ENCODE measurements around the gene ST8SIA1. TPM values are rescaled to one million over a fixed set of nuclear protein-coding genes. Genes with fewer than 3 reads are reported as not detected.

ST8SIA1 gene
- total and polyA plus RNA-seq, 2 of the 4 experiments (the other 2 are of a cell fraction), result not detected

DNA sequence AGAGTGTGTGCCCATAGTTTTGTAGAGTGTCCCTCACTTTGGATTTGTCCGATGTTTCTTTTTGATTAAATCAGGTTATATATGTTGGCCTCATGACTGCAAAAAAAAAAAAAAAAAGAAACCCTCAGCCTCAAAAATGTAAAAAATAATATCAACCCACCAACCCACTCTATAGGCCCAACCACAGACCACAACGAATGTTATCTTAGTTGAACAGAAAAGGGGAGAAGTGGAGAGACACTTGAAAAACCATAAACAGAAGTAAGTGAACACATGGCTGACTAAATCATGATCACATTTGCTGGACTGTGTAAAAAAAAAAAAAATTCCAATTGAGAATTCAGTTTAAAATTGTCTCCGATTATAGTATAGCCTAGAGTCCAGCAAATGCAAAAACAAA, 45.5 kb upstream of the ST8SIA1 start (continued):
- no peak for TF ChIP-seq CTCF (conservative IDR thresholded peaks at IDR 0.05; ENCODE audit: low read depth, low read length)

- no peak overlapping the region for H3K4me3 ChIP-seq (ENCODE audit: insufficient read depth, low read depth, low read length)
- no peak overlapping the region for H2BK120ac ChIP-seq (ENCODE audit: low read depth, low read length)
- H2BK15ac ChIP-seq (ENCODE audit: low read depth, low read length), result no peak overlapping the region
- no peaks in the 10 kb centered on the region for H3K27me3 ChIP-seq (ENCODE audit: control insufficient read depth, insufficient read depth, low read length)
- no peak overlapping the region for H2AFZ ChIP-seq (replicated peaks; ENCODE audit: low read length, poor library complexity)
- no peaks in the 10 kb centered on the region for H3K9me3 ChIP-seq (ENCODE audit: control insufficient read depth, insufficient read depth, low read length)
- WGBS, 2 experiments (ENCODE audit: extremely low coverage in 2 of 2, insufficient read length in 1 of 2), result no CpG with 5 or more reads among the region's 4 CpGs
- no peak overlapping the region for H4K5ac ChIP-seq (ENCODE audit: low read depth, low read length)
- no TSS peak for BruUV-seq (replicated peaks)
- H4K91ac ChIP-seq (ENCODE audit: insufficient read depth, low read depth, low read length), result no peak overlapping the region
- no peaks in the 10 kb centered on the region for H3K4me1 ChIP-seq (ENCODE audit: control insufficient read depth, insufficient read depth, low read length)
- dilution Hi-C loops (cut with HindIII; ENCODE audit: low sequenced_read_pairs, unreplicated experiment) (no loop called here), in situ Hi-C loops (cut with MboI; ENCODE audit: low sequenced_read_pairs) (no loop called here), intact Hi-C loops (cut with micrococcal nuclease) (no loop called here)
- no peak overlapping the region for H3K56ac ChIP-seq (ENCODE audit: extremely low read depth, insufficient read depth, low read length)
- ChIA-PET CTCF (no interaction called here), POLR2A (ENCODE audit: unreplicated experiment) (no interaction called here)
- no peak overlapping the region for H3K23ac ChIP-seq (ENCODE audit: low read depth, low read length)
- no peaks in the 10 kb centered on the region for H3K79me1 ChIP-seq (ENCODE audit: low read depth in 1 of 2, low read length in 2 of 2)
- no peak overlapping the region for H3K9ac ChIP-seq (ENCODE audit: low read depth, low read length)
- no peak overlapping the region for H3K4ac ChIP-seq (ENCODE audit: low read depth, low read length)
- no peak overlapping the region for H4K8ac ChIP-seq (ENCODE audit: low read depth in 2 of 2, low read length in 2 of 2)
- no peaks in the 10 kb centered on the region for H4K20me1 ChIP-seq (ENCODE audit: insufficient read depth, low read length)
- ATAC-seq (ENCODE audit: low read depth), result no peak
- H3K27ac ChIP-seq (ENCODE audit: insufficient read depth, low read length), result no peak overlapping the region
- no peak overlapping the region for H2BK5ac ChIP-seq (ENCODE audit: low read depth, low read length, poor library complexity, severe bottlenecking)
- H3K4me2 ChIP-seq (ENCODE audit: low read depth, low read length), result no peak overlapping the region
- H3K14ac ChIP-seq (replicated peaks; ENCODE audit: low read depth, low read length), result no peak overlapping the region
- H2AK9ac ChIP-seq (replicated peaks; ENCODE audit: low read depth, low read length, poor library complexity), result no peak overlapping the region
- DNase-seq, result no peak
- H2BK20ac ChIP-seq (ENCODE audit: low read depth, low read length), result no peak overlapping the region
- H3K9me1 ChIP-seq (ENCODE audit: insufficient read depth, low read length), result no peaks in the 10 kb centered on the region
- H3K18ac ChIP-seq (ENCODE audit: low read depth, low read length), result no peak overlapping the region
- no peak overlapping the region for H2AK5ac ChIP-seq (ENCODE audit: low read depth, low read length)
- no peaks in the 10 kb centered on the region for H3K36me3 ChIP-seq (ENCODE audit: control insufficient read depth, insufficient read depth, low read length)
- TF ChIP-seq RCOR1 (IDR thresholded peaks at IDR 0.05; ENCODE audit: insufficient replicate concordance, low read length) (no peak), BHLHE40 (IDR thresholded peaks at IDR 0.05; ENCODE audit: low read depth, low read length) (no peak), CEBPB (IDR thresholded peaks at IDR 0.05; ENCODE audit: low read depth, low read length) (no peak), POLR2A (IDR thresholded peaks at IDR 0.05; ENCODE audit: low read depth, low read length) (no peak), FOS (IDR thresholded peaks at IDR 0.05; ENCODE audit: low read depth, low read length) (no peak), MXI1 (IDR thresholded peaks at IDR 0.05; ENCODE audit: borderline replicate concordance, low read depth, low read length) (no peak), CHD1 (IDR thresholded peaks at IDR 0.05; ENCODE audit: low read depth, low read length) (no peak), USF2 (IDR thresholded peaks at IDR 0.05; ENCODE audit: low read depth, low read length) (no peak), NFE2L2 (IDR thresholded peaks at IDR 0.05; ENCODE audit: low read depth, low read length) (no peak), SMC3 (IDR thresholded peaks at IDR 0.05; ENCODE audit: low read depth, low read length) (no peak), MAZ (IDR thresholded peaks at IDR 0.05; ENCODE audit: borderline replicate concordance, low read depth, low read length) (no peak), MAFK (IDR thresholded peaks at IDR 0.05; ENCODE audit: low read depth, low read length) (no peak)
- TF ChIP-seq, protein P1, sequence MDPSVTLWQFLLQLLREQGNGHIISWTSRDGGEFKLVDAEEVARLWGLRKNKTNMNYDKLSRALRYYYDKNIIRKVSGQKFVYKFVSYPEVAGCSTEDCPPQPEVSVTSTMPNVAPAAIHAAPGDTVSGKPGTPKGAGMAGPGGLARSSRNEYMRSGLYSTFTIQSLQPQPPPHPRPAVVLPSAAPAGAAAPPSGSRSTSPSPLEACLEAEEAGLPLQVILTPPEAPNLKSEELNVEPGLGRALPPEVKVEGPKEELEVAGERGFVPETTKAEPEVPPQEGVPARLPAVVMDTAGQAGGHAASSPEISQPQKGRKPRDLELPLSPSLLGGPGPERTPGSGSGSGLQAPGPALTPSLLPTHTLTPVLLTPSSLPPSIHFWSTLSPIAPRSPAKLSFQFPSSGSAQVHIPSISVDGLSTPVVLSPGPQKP (IDR thresholded peaks at IDR 0.05; ENCODE audit: borderline replicate concordance, low read depth, low read length), result no peak
These were observed 43.4 kb upstream of the ST8SIA1 start for GRCh38 chr12:22377731-22378496.
